Renal cortex interstitium (tissue), 11 donors: ENCODE data around the gene BMAL2. TPM values are rescaled to one million over a fixed set of nuclear protein-coding genes. Genes with fewer than 3 reads are reported as not detected.

Source experiments
- DNase-seq, 11 donors: peaks; one replicate each; pipeline ENCODE4 v3.0.0-alpha.2; 2013; ENCODE audit warnings: low read depth in 9 of 11, low spot score in 4 of 11; ENCODE audit errors: extremely low read depth in 1 of 11
- polyA plus RNA-seq, 3 donors: library from polyadenylated mRNA; unstranded; fragments of 120-200 nt; gene quantifications; one replicate each; pipeline ENCODE4 v1.2.1, GENCODE V29; 2013; ENCODE audit not compliant: insufficient read length in 3 of 3

BMAL2 gene
- polyA plus RNA-seq, 3 donors, result 6.0 to 6.7 (median 6.0) TPM

DNA sequence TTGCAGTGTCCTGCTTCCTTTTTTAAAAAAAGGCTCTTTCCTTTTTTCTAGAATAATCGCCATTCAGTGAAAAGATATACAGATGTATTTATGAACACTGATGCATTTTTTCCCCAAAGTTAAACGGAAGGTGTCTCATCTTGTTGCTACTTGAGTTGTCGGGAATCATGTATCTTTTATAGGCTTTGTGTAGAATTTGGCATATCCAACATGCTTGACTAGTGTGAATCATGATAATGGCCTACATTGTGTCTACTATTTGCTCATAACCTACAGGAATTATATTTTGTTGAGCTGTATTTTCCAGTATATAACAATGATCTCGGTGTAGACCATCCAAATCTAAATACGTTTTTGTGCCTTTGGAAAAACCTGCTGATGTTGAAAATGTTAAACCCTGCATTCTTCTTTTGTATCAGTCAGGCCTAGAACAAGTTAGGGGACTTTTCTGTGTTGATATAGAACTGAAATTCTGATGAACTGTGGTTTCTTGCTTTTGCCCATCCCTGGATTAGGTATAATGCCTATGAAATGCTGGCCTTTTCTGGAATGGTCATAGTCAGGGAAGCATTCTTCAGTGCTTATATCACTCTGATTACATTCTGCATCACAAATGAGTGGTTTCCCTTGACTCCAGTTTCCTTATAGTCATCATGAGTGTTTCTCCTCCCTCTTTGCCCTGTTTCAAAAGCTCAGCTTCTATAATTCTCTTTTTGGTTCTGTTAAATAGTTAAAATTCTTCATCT is 10.8 kb downstream of the BMAL2 start:
- DNase-seq, result no peak

DNA sequence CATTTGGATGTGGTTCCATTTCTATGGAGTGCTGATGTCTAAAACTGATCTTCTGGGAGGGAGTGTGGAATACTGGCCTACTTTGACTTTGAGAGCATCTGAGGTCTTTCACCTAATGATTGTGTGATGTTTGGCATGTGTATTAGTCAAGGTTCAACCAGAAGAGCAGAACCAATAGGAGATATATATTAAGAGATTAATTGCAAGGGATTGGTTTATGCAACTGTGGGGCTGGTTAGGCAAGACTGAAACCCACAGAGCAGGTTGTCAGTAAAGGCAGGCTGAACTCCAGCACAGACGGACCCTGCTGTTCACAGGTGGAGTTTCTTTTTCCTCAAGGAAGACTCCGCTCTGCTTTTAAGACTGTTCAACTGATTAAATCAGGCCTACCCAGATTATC is 11.6 kb downstream of the BMAL2 start:
- no peak for DNase-seq

- no peak for DNase-seq
These were observed 12.1 kb downstream of the BMAL2 start for GRCh38 chr12:27344760-27345159.

DNA sequence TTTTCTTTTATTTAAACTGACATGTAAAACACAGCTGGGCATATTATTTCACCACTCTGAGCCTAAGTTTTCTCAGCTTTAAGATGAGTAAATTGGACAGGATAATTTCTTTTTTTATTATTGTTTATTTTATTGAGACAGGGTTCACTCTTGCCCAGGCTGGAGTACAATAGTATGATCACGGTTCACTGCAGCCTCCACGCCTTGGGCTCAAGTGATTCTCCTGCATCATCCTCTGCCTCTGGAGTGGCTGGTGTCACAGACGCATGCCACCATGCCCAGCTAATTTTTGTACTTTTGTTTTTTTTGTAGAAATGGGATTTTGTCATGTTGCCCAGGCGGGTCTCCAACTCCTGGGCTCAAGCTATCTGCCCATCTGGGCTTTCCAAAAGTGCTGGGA is 12.7 kb downstream of the BMAL2 start:
- DNase-seq, result no peak

DNA sequence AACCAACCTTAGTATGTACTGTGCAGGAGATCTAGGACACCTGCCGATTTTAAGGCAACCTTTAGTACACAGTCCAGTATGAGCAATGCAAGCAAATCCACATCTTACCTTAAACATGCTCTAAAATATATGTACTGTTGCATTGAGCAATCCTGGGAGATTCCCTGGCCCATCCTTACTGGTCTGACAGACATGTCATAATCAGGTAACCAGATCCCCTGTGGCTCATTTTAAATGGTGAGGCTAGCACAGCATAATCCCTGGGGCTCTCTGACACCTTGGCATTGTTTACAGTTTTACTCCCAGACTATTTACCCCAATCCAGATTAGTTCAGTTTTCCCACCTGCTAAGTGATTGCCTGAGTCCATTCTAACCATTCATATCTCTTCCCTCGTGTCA is 15.1 kb downstream of the BMAL2 start:
- DNase-seq, result no peak

DNA sequence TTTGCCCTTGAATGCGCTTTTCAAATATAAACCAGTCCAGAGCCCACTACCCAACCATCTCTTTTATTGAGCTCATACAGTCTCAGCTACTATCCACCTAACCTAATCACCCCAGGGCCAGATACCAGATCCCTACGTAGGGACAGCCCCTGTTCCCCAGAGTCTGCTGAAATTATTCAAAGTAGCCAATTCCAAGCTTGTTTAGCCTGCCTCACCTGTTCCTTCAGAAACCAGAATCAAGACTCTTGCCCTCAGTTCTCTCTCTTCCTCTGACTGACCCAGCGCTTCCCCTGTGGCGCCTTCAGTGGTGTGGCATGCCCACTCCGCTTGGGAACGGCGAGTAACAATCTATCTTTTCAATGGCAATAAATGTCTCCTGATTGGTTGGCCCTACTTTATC is 18.8 kb downstream of the BMAL2 start:
- DNase-seq, result no peak

DNA sequence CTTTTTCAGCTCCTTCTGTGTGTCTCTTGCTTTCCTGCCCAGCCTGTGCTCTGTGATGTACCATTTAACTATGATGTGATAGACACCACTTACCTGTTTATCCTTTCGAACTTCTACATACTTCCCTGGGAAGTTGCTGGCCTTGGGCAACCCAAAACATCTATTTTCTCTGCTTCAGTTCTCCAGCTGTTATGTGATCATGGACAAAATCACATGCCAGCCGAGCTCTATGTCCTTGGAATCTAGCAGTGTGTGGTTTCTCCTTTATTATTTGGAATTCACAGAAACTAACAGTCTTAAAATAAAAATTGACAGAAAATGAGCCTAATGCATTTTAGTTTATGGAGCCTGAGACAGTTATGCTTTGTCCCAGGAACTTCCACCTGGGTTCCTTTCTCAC is 22.9 kb downstream of the BMAL2 start:
- no peak for DNase-seq

DNA sequence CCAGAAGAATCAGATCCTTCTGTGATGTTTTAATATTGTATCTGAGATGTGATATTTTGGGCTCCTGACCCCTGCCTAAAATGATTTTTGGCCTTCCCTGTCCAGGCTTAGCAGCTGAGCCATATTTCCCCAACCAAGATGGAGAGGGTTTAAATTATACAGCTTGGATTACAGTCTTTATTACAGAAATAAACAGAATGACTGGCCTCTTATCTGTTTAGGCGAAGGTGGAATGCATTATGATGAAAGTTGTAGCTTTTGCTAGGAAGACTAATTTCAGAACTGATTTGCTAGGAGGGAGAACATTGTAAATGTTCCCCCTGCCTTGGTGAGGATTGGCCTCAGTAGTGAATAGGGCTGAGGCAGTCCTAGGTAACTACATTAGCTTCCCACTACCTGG is 23.3 kb downstream of the BMAL2 start:
- no peak for DNase-seq

DNA sequence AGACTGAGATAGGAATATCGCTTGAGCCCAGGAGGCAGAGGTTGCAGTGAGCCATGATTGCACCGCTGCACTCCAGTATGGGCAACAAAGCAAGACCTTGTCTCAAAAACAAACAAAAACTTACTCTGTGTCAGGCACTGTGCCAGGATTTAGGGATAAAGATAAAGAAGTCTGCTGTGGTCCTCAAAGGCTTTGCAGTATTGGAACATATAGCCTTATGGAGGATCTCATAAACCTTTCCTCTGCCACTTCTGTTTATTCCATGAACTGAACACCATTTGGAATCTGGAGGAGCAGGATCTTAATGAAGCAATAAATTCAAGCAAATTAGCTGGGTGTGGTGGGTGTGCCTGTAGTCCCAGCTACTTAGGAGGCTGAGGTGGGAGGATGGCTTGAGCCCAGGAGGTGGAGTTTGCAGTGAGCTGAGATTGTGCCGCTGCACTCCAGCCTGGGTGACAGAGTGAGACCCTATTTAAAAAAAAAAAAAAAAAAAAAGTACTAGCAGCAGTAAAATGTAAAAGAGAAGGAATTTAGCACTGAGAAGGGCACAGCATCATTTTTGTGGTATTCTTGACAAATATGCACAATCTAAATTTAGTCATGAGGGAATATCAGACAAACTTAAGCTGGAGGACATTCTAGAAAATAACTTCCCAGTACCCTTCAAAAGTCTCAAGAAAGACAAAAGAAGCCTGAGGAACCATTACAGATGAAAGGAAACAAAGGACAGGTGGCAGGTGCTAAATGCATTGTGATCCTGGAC is 27.1 kb downstream of the BMAL2 start:
- no peak for DNase-seq

- no peak for DNase-seq
These were observed 28.7 kb downstream of the BMAL2 start for GRCh38 chr12:27361372-27361771.

GRCh38 chr12:27366621-27367020 is 34.0 kb downstream of the BMAL2 start:
- DNase-seq, result no peak

DNA sequence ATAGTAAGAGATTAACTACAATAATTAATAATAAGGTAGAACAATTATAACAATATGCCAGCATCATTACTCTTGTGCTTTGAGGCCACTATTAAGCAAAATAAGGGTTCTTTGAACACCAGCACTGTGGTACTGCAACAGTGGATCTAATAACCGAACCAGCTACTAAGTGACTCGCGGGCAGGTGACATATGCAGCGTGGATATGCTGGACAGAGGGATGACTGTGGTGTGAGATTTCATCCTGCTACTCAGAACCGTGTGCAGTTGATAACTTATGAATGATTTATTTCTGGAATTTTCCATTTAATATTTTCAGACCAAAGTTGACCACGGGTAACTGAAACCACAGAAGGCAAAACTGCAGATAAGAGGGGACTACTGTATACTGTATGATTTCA is 34.4 kb downstream of the BMAL2 start:
- DNase-seq, result no peak

DNA sequence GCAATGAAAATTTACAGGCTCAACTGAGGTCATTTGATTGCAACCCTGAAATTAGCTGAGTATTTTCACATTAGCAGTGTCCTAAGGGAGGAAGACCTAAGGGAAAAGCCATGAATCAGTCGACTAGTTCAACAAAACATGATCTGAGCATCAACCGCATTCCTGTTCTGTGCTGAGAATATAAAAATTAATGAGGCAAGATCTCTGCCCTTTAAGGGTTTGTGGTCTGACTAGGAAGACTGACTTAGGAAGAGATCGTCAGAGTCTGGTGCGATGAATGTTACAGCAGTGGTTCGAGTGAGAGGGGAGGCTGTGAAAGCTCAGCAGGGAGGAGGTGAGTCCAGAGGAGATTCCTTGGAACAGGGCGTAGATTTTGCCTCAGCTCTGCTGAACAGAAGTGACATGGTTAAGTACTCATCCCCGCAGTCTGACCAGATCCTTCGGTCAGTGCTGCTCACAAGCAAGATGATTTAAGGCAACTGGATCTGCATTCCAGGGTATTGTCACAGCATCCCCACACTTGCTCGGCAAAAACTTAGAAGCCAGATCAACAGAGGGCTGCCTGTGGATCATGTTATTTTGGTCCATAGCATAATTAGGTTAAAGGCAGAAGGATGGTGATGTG is 49.6 kb downstream of the BMAL2 start:
- DNase-seq, result peak in 9 of 11 donors; percentile 19 to 70 (median 47)

Other genes with a start within 250 kb of the BMAL2 start
- gene STK38L, start 88.5 kb upstream of the BMAL2 start, polyA plus RNA-seq, result 10 to 100 TPM; 39.6 to 42.9 (median 42.2) TPM
- under 1 TPM; 0.24 to 0.91 (median 0.40) TPM for gene SMCO2, start 113.9 kb downstream of the BMAL2 start, polyA plus RNA-seq
- gene PPFIBP1, start 191.4 kb downstream of the BMAL2 start, polyA plus RNA-seq, result 100 to 1,000 TPM in 1 of 3 donors, 10 to 100 TPM in 2; 81.6 to 136 (median 85.7) TPM